NCI-H2227 (cell line): ENCODE results near the gene ATG3.
A peak's percentile ranks its signal among the peaks of the same experiment; 100 is the strongest.
"Not testable (repeated sequence)": the region's sequence is repeated elsewhere in the genome, so short reads cannot be mapped to it uniquely, and the experiment has no call there.

Source experiments
- DNase-seq: peaks from one replicate; lab custom pipeline; 2025; ENCODE audit not compliant: unreplicated experiment; lab: John Stamatoyannopoulos, UW

The ATG3 gene

DNA sequence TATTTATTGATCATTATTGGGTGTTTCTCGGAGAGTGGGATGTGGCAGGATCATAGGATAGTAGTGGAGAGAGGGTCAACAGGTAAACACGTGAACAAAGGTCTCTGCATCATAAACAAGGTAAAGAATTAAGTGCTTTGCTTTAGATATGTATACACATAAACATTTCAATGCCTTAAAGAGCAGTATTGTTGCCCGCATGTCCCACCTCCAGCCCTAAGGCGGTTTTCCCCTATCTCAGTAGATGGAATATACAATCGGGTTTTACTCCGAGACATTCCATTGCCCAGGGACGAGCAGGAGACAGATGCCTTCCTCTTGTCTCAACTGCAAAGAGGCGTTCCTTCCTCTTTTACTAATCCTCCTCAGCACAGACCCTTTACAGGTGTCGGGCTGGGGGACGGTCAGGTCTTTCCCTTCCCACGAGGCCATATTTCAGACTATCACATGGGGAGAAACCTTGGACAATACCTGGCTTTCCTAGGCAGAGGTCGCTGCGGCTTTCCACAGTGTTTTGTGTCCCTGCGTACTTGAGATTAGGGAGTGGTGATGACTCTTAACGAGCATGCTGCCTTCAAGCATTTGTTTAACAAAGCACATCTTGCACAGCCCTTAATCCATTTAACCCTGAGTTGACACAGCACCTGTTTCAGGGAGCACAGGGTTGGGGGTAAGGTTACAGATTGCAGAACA is 2.6 kb upstream of the ATG3 start:
- DNase-seq, result not testable (repeated sequence)

DNA sequence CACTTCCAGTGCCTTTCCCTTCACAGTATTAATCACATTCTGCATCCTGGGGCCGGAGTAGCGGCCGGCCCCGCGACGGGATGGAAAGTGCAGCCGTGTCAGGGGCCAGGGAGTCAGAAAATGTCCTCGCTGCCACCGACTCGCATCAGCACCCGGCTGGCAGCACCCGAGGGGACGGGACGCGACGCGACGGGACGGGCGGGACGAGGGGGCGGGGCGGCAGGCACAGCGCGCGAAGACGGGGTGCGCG is 353 bp downstream of the ATG3 start:
- peak; percentile 70 for DNase-seq

DNA sequence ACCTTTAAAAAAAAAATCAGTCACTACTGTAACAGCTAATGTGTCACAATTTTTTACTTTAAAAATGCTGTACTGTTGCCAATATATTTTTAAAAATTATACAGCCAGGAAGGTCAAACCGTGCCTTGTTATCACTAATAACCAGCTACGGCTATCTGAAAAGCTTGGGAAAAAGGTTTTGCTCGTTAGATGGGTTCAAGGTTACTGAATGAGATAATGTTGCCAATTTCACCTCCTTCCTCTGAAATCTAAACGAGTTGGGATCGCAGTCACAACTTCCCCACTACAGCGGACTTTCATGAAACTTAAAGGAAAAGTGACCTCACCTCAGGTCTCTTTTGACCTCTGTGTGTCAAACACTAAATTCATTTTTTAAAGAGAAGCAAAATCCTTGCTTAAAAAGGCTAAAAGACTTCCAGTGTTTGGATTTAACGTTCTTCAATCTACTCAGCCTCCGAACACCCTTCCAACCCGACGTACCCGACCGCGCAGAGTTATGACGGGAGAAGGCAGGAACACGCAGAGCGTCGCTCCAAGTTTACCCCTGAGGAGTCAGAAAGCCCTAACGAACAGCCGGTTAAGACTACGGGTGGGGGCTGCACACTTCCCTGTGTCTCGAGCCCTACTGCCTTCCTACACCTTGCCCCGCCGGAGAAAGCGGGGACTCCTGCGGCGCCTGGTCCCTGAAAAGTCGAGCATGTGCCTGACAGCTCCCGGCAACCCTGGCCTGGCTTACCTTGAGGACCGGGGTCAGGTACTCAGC is 860 bp downstream of the ATG3 start:
- peak; percentile 74 for DNase-seq

GRCh38 chr3:112560307-112560706 is 1.5 kb downstream of the ATG3 start:
- DNase-seq, result no peak

- no peak for DNase-seq
Observed at GRCh38 chr3:112557976-112558375, 3.8 kb downstream of the ATG3 start.

DNA sequence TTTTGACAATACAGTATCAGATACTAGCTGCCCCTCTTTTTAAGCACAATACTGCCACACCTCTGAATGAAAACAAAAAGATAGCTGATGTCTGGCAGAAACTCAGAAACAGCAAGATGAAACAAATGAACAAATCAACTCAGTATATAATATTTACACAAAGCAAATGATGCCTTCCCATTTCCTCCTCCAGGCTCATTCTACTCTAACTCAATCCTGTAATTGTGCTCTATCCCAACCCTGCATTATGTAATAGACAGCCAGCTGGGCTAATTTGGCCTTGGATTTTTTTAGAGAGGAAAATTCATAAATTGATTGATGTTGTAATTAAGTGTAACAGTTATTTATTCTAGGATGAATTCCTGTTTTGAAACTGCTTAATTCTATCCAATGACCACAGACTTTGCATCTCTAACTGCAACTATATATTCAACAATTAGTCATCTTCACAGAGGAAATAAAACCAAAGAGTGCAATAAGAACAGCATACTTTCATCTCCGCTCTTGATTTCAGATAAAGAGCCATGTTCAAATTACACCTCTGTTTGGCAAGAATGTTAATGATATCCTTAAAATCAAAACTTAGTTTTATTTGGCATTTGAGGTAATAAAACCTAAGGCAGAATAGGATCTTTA is 6.1 kb downstream of the ATG3 start:
- DNase-seq, result no peak

DNA sequence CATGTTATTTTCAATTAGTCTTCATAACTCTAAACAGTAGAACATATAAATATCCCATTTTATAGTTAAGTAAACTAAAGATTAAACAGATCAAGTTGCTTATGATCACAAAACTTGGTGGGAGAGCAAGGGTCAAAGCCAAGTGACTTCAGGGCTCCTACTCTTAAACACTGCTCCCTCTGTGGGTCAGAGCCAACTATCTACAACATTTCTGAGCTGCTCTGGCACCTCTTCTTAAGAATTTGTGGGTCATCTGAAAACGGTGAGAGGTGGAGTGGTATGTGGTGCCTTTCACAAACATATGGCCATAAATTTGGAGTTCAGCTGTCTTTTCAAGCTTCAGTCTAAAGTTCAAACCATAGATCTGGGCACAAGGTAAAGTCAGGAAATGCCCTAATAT is 10.9 kb downstream of the ATG3 start:
- no peak for DNase-seq

DNA sequence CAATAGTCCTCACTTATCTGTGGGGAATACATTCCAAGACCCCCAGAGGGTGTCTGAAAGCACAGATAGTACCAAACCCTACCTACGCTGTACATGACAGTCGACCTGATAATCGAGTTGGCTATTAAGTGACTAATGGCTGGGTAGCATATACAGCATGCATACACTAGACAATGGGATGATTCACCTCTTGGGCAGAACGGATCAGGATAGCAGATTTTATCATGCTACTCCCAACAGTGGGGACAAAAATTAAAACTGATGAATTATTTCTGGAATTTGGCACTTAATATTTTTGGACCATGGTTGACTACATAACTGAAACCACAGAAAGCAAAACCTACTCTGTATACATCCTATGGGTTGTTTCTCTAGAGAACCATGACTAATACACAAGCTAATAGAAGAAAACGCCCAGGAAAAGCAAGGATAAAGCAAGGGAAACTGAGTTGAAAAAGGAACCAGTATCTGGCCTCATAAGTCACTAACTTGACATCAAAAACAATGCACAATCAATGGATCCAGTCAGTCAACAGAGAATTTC is 15.5 kb downstream of the ATG3 start:
- no peak for DNase-seq

GRCh38 chr3:112539825-112540650 is 21.7 kb downstream of the ATG3 start:
- DNase-seq, result no peak

- DNase-seq, result peak; percentile 13
Observed at GRCh38 chr3:112531358-112531781, 30.4 kb downstream of the ATG3 start.

- DNase-seq, result no peak
Observed at GRCh38 chr3:112530573-112530972, 31.2 kb downstream of the ATG3 start.

DNA sequence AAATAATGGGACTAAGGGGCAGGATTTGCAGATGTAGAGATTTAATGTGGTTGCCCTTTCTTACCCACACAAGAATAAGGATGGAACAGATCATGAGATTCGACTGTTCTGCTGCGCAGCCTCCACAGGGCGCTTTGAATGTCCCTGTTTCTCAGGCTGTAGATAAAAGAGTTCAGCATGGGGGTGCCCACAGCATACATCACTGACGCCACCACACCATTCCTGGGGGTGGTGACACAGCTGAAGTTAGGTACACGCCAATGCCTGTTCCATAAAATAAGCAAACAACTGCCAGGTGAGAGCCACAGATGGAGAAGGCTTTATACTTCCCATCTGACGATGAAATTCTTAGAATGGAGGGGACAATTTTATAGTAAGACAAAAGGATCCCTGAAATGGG is 37.6 kb downstream of the ATG3 start:
- not testable (repeated sequence) for DNase-seq

GRCh38 chr3:112519424-112520001 is 42.2 kb downstream of the ATG3 start:
- DNase-seq, result peak; percentile 19

DNA sequence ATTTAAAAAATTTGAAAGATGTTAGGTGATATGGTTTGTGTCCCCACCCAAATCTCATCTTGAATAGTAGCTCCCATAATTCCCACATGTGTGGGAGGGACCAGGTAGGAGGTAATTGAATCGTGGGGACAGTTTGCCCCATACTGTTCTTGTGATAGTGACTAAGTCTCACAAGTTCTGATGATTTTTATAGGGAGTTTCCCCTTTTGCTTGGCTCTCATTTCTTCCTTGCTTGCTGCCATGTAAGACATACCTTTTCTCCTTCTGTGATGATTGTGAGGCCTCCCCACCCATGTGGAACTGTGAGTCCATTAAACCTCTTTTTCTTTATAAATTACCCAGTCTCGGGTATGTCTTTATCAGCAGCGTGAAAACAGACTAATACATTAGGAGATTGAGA is 42.8 kb downstream of the ATG3 start:
- not testable (repeated sequence) for DNase-seq

- DNase-seq, result no peak
Observed at GRCh38 chr3:112514527-112515128, 47.1 kb downstream of the ATG3 start.

- no peak for DNase-seq
Observed at GRCh38 chr3:112512320-112512719, 49.4 kb downstream of the ATG3 start.

- no peak for DNase-seq
Observed at GRCh38 chr3:112508860-112509259, 52.9 kb downstream of the ATG3 start.

DNA sequence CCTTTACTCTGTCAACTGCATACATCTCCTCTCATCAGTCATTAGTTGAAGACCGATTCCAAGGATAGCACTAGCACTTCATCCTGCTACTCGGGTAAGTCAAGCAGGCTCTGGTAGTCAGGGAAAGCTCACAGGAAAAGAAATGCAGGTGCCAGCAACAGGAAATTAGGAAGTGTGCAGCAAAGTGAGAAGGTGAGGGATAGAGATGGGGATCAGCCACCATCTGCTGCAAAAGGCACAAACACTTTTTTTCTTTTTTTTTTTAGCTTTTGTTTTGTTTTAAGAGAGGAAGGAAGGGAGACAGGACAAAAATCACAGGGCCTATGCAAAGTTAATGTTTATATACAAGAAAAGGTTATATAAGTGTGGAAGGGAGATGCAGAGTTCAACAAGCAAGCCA is 53.5 kb downstream of the ATG3 start:
- DNase-seq, result no peak

- no peak for DNase-seq
Observed at GRCh38 chr3:112505907-112506306, 55.9 kb downstream of the ATG3 start.

DNA sequence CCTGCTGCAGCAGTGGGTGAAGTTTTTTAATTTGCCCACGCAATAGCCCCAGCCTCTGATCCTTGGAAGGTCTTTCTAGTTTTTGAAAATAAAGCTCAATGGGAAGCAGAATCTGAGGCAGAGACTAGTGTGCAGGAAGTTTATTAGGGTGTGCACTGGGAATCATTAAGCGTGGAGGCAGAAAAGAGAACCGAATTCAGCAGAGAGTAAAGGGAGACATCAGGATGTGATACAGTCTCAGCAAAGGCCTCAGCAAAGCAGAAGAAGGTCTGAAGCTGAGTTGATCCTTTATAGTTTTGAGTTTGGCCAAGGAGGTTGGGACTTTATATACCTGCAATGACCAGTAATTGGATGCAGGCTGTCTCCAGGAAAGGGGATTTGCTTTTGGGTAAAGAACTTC is 57.6 kb downstream of the ATG3 start:
- no peak for DNase-seq
